Breast epithelium (tissue), 3 donors: ENCODE data around the gene STRADA.

Experiments used
- CTCF ChIP-seq, 3 donors: fragments of 450-650 bp; IDR thresholded peaks; one replicate each; pipeline ENCODE4 v1.5.1; 2016 to 2017; ENCODE audit warnings: antibody characterized with exemption in 3 of 3, mild to moderate bottlenecking in 3 of 3, moderate library complexity in 3 of 3
- POLR2AphosphoS5 ChIP-seq, 3 donors: sonication (generic); formaldehyde crosslinking; IDR thresholded peaks; one replicate each; pipeline ENCODE4 v1.6.1; 2017; ENCODE audit warnings: antibody characterized with exemption in 3 of 3

- TF ChIP-seq CTCF (IDR thresholded peaks at IDR 0.05) (no peak), POLR2AphosphoS5 (IDR thresholded peaks at IDR 0.05) (no peak)
Measured at GRCh38 chr17:63752707-63753106, 11.1 kb upstream of the STRADA start.
